HEK293 (cell line): ENCODE data around the gene TMEM176B.

Source experiments
- CTCF ChIA-PET: fragments of 350-600 bp; formaldehyde crosslinking; extraction: SDS; loops from one replicate; lab custom pipeline; 2021; ENCODE audit warnings: antibody characterized with exemption; lab: Yijun Ruan, JAX
- POLR2A ChIA-PET: fragments of 300-600 bp; formaldehyde crosslinking; extraction: SDS; loops from one replicate; lab custom pipeline; 2020; ENCODE audit warnings: antibody characterized with exemption, inconsistent platforms; lab: Yijun Ruan, JAX
- H3K27ac ChIP-seq: fragments of 200-500 bp; sonication (Bioruptor generic); 2 replicates; pipeline ENCODE4 v1.5.1; 2014; ENCODE audit warnings: low read depth, low read length, control low read depth, inconsistent platforms; ENCODE audit errors: extremely low read depth
- H3K36me3 ChIP-seq, 2 experiments: fragments of 200-500 bp in 1 of 2; sonication (Bioruptor generic) in 1 of 2; 1 replicate in 1 of 2; 2 replicates in 1 of 2; pipeline ENCODE4 v1.5.1; 2014 to 2017; ENCODE audit warnings: inconsistent platforms in 2 of 2, low read length in 2 of 2; ENCODE audit not compliant: control insufficient read depth in 2 of 2, insufficient read depth in 1 of 2
- H3K4me1 ChIP-seq: fragments of 200-500 bp; sonication (Bioruptor generic); 2 replicates; pipeline ENCODE4 v1.5.1; 2014; ENCODE audit warnings: mild to moderate bottlenecking, low read length, inconsistent platforms; ENCODE audit not compliant: control insufficient read depth, insufficient read depth
- H3K4me3 ChIP-seq: 2 replicates; pipeline ENCODE4 v1.5.1; 2011; ENCODE audit warnings: low read depth, mild to moderate bottlenecking, control low read depth, low read length, moderate library complexity
- H3K9me3 ChIP-seq: fragments of 200-500 bp; sonication (Bioruptor generic); 2 replicates; pipeline ENCODE4 v1.5.1; 2014; ENCODE audit warnings: low read depth, low read length, inconsistent platforms; ENCODE audit not compliant: control insufficient read depth, insufficient read depth
- GLI4 ChIP-seq: fragments of 450-650 bp; formaldehyde crosslinking; IDR thresholded peaks from 2 replicates; pipeline ENCODE4 v1.5.1; 2016; ENCODE audit warnings: missing biosample characterization, missing genetic modification characterization
- KLF1 ChIP-seq: fragments of 450-650 bp; formaldehyde crosslinking; IDR thresholded peaks from 2 replicates; pipeline ENCODE4 v1.5.1; 2016; ENCODE audit warnings: missing biosample characterization, missing genetic modification characterization
- KLF9 ChIP-seq: fragments of 450-650 bp; formaldehyde crosslinking; IDR thresholded peaks from 2 replicates; pipeline ENCODE4 v1.5.1; 2016; ENCODE audit warnings: missing biosample characterization, missing genetic modification characterization, low read depth
- OVOL3 ChIP-seq: fragments of 450-650 bp; formaldehyde crosslinking; IDR thresholded peaks from 2 replicates; pipeline ENCODE4 v1.5.1; 2016; ENCODE audit warnings: missing biosample characterization, missing genetic modification characterization
- PBX3 ChIP-seq: sonication (generic); formaldehyde crosslinking; IDR thresholded peaks from 2 replicates; pipeline ENCODE4 v1.8.1; 2022; ENCODE audit warnings: mild to moderate bottlenecking, moderate library complexity, missing genetic modification reagents
- REST ChIP-seq: fragments of 450-650 bp; formaldehyde crosslinking; IDR thresholded peaks from 2 replicates; pipeline ENCODE4 v1.5.1; 2016; ENCODE audit warnings: missing biosample characterization, missing genetic modification characterization
- TRIM28 ChIP-seq: IDR thresholded peaks from 2 replicates; pipeline ENCODE4 v1.6.1; 2011; ENCODE audit warnings: low read length, control low read depth, borderline replicate concordance
- ZBTB21 ChIP-seq: fragments of 450-650 bp; formaldehyde crosslinking; IDR thresholded peaks from 2 replicates; pipeline ENCODE4 v1.5.1; 2017; ENCODE audit warnings: missing biosample characterization, missing genetic modification characterization
- ZEB2 ChIP-seq: fragments of 450-650 bp; formaldehyde crosslinking; IDR thresholded peaks from 2 replicates; pipeline ENCODE4 v1.5.1; 2016; ENCODE audit warnings: missing biosample characterization, missing genetic modification characterization
- ZNF133 ChIP-seq: fragments of 450-650 bp; formaldehyde crosslinking; IDR thresholded peaks from 2 replicates; pipeline ENCODE4 v1.5.1; 2016; ENCODE audit warnings: missing biosample characterization, missing genetic modification characterization
- ZNF175 ChIP-seq: fragments of 450-650 bp; formaldehyde crosslinking; IDR thresholded peaks from 2 replicates; pipeline ENCODE4 v1.5.1; 2016; ENCODE audit warnings: missing biosample characterization, missing genetic modification characterization
- ZNF184 ChIP-seq: fragments of 450-650 bp; IDR thresholded peaks from 2 replicates; pipeline ENCODE4 v1.5.1; 2018; ENCODE audit warnings: missing biosample characterization, mild to moderate bottlenecking, missing genetic modification characterization
- ZNF24 ChIP-seq: fragments of 450-650 bp; formaldehyde crosslinking; IDR thresholded peaks from 2 replicates; pipeline ENCODE4 v1.5.1; 2016; ENCODE audit warnings: missing biosample characterization, missing genetic modification characterization
- ZNF266 ChIP-seq: fragments of 450-650 bp; formaldehyde crosslinking; IDR thresholded peaks from 2 replicates; pipeline ENCODE4 v1.5.1; 2016; ENCODE audit warnings: missing biosample characterization, missing genetic modification characterization, low read depth
- ZNF350 ChIP-seq: fragments of 450-650 bp; formaldehyde crosslinking; IDR thresholded peaks from 2 replicates; pipeline ENCODE4 v1.5.0; 2017; ENCODE audit warnings: missing biosample characterization, mild to moderate bottlenecking, missing genetic modification characterization
- ZNF354C ChIP-seq: fragments of 450-650 bp; formaldehyde crosslinking; IDR thresholded peaks from 2 replicates; pipeline ENCODE4 v1.5.1; 2016; ENCODE audit warnings: missing biosample characterization, missing genetic modification characterization, low read depth, borderline replicate concordance
- ZNF501 ChIP-seq: fragments of 450-650 bp; formaldehyde crosslinking; IDR thresholded peaks from 2 replicates; pipeline ENCODE4 v1.5.1; 2016; ENCODE audit warnings: missing biosample characterization, missing genetic modification characterization
- ZNF513 ChIP-seq: fragments of 450-650 bp; IDR thresholded peaks from 2 replicates; pipeline ENCODE4 v1.5.1; 2018; ENCODE audit warnings: missing biosample characterization, missing genetic modification characterization
- ZNF624 ChIP-seq: fragments of 450-650 bp; formaldehyde crosslinking; IDR thresholded peaks from 2 replicates; pipeline ENCODE4 v1.5.1; 2017; ENCODE audit warnings: missing biosample characterization, missing genetic modification characterization
- ZNF76 ChIP-seq: fragments of 450-650 bp; formaldehyde crosslinking; IDR thresholded peaks from 2 replicates; pipeline ENCODE4; 2016; ENCODE audit warnings: low read depth, missing biosample characterization, missing genetic modification characterization, borderline replicate concordance
- ZSCAN16 ChIP-seq: fragments of 450-650 bp; formaldehyde crosslinking; IDR thresholded peaks from 2 replicates; pipeline ENCODE4 v1.5.1; 2016; ENCODE audit warnings: missing biosample characterization, missing genetic modification characterization
- ZXDB ChIP-seq: fragments of 450-650 bp; formaldehyde crosslinking; IDR thresholded peaks from 2 replicates; pipeline ENCODE4 v1.5.1; 2016; ENCODE audit warnings: missing biosample characterization, missing genetic modification characterization
- TF ChIP-seq, protein P1 (sequence below): fragments of 450-650 bp; formaldehyde crosslinking; IDR thresholded peaks from 2 replicates; pipeline ENCODE4 v1.5.1; 2016; ENCODE audit warnings: missing biosample characterization, missing genetic modification characterization
- TF ChIP-seq, protein P2 (sequence below): fragments of 450-650 bp; formaldehyde crosslinking; IDR thresholded peaks from 2 replicates; pipeline ENCODE4 v1.5.1; 2016; ENCODE audit warnings: missing biosample characterization, missing genetic modification characterization, low read depth
- TF ChIP-seq, protein P3 (sequence below): fragments of 450-650 bp; formaldehyde crosslinking; IDR thresholded peaks from 2 replicates; pipeline ENCODE4 v1.5.1; 2016; ENCODE audit warnings: missing biosample characterization, missing genetic modification characterization

Gene TMEM176B

GRCh38 chr7:150824379-150825177 lies 24.4 kb upstream of the TMEM176B start (continued):
- TF ChIP-seq ZNF513 = no peak
- TF ChIP-seq ZNF175 (tag by site-specific recombination) = no peak
- no peak for TF ChIP-seq KLF9
- no peak for TF ChIP-seq ZNF266 (tag by site-specific recombination)

DNA sequence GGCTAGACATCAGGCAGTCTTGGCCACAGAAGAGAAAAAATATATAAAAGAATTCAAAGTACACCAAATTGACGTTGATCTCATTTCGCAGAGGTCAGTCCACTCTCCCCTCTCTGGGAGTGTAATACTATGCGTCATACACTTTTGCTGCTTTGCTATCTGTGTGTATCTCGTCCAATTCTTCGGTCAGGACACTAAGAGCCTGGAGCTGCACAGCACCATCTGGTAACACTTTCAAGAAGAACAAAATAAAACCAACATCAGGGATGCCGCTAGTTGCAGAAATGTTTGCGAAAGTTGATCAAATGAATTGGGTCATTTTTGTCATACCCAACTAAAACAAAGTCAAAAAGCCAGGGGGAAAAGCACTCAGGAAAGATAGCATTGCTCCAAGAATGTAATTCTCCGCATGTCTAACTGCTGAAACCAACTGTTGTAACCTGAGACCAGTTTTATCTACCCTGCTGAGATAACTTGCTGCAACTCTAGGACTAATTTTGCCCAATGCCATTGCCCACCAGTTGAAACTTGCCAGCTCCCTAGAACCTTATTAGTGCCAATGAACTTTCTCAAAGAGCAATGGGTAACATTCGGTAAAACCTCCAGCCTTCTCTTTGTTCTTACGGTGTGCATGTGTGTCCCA lies 23.4 kb upstream of the TMEM176B start:
- H3K4me1 ChIP-seq = no peaks in the 10 kb centered on the region
- ChIA-PET POLR2A (interaction anchor here (0.6 kb wide), 1 partner anchor 21 kb away, joined by 4 read pairs; no protein-coding TSS in a partner anchor), CTCF (interaction anchor here (0.6 to 1.6 kb wide), 4 partner anchors 9 to 1158 kb away, joined by 3 to 4 read pairs (median 3); no protein-coding TSS in a partner anchor)
- H3K9me3 ChIP-seq = no peaks in the 10 kb centered on the region
- H3K27ac ChIP-seq = no peak overlapping the region
- no peaks in the 10 kb centered on the region for H3K36me3 ChIP-seq
- H3K4me3 ChIP-seq = no peak overlapping the region
- TF ChIP-seq, protein P1, sequence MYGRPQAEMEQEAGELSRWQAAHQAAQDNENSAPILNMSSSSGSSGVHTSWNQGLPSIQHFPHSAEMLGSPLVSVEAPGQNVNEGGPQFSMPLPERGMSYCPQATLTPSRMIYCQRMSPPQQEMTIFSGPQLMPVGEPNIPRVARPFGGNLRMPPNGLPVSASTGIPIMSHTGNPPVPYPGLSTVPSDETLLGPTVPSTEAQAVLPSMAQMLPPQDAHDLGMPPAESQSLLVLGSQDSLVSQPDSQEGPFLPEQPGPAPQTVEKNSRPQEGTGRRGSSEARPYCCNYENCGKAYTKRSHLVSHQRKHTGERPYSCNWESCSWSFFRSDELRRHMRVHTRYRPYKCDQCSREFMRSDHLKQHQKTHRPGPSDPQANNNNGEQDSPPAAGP = no peak
- TF ChIP-seq ZNF501 (tag by site-specific recombination) = 0 out of 2 replicates have a peak, but pooled peaks have one; percentile 53
- TF ChIP-seq, protein P2, sequence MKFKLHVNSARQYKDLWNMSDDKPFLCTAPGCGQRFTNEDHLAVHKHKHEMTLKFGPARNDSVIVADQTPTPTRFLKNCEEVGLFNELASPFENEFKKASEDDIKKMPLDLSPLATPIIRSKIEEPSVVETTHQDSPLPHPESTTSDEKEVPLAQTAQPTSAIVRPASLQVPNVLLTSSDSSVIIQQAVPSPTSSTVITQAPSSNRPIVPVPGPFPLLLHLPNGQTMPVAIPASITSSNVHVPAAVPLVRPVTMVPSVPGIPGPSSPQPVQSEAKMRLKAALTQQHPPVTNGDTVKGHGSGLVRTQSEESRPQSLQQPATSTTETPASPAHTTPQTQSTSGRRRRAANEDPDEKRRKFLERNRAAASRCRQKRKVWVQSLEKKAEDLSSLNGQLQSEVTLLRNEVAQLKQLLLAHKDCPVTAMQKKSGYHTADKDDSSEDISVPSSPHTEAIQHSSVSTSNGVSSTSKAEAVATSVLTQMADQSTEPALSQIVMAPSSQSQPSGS (tag by site-specific recombination) = no peak
- peak; percentile 30; the same call in 1 of the 2 replicates for TF ChIP-seq ZXDB (tag by site-specific recombination)
- TF ChIP-seq TRIM28 = peak; percentile 95
- TF ChIP-seq ZNF184 (tag by site-specific recombination) = no peak
- TF ChIP-seq, protein P3, sequence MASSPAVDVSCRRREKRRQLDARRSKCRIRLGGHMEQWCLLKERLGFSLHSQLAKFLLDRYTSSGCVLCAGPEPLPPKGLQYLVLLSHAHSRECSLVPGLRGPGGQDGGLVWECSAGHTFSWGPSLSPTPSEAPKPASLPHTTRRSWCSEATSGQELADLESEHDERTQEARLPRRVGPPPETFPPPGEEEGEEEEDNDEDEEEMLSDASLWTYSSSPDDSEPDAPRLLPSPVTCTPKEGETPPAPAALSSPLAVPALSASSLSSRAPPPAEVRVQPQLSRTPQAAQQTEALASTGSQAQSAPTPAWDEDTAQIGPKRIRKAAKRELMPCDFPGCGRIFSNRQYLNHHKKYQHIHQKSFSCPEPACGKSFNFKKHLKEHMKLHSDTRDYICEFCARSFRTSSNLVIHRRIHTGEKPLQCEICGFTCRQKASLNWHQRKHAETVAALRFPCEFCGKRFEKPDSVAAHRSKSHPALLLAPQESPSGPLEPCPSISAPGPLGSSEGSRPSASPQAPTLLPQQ (tag by site-specific recombination) = peak; percentile 63; the same call in 1 of the 2 replicates
- no peak for TF ChIP-seq GLI4 (tag by site-specific recombination)
- no peak for TF ChIP-seq OVOL3 (tag by site-specific recombination)
- no peak for TF ChIP-seq ZBTB21 (tag by site-specific recombination)
- TF ChIP-seq ZSCAN16 (tag by site-specific recombination) = no peak
- no peak for TF ChIP-seq PBX3 (CRISPR knock-in tag)
- TF ChIP-seq ZNF24 (tag by site-specific recombination) = no peak
- TF ChIP-seq REST (tag by site-specific recombination) = no peak
- TF ChIP-seq ZNF350 (tag by site-specific recombination) = no peak
- no peak for TF ChIP-seq ZNF354C (tag by site-specific recombination)
- TF ChIP-seq ZNF624 (tag by site-specific recombination) = no peak
- 0 out of 2 replicates have a peak, but pooled peaks have one; percentile 9 for TF ChIP-seq KLF1 (tag by site-specific recombination)
- TF ChIP-seq ZNF76 (tag by site-specific recombination) = no peak
- TF ChIP-seq ZNF133 (tag by site-specific recombination) = no peak
- no peak for TF ChIP-seq ZEB2 (tag by site-specific recombination)
- TF ChIP-seq ZNF175 (tag by site-specific recombination) = no peak
